ENCODE results near the gene SFSWAP.

The SFSWAP gene

DNA sequence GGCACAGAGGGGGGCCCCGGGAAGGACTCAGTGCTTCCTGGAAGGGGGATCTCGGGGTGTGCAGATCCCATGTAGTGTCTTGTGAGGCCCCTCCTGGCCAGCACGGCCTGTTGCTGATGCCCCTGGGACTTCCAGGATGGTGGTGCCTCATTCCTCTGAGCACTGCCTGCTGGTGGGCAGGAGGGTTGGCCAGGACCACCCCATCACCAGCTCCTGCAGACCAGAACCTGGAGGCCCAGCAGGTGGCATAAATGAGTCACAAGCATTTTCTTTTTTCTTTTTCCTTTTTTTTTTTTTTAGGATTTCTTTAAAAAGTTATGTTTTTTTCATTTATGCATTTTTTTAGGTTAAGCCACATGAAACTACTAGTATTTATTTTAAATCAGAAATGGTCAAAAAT, 125.3 kb downstream of the SFSWAP start:
- Histone ChIP-seq H3K4me1 (peaks cover 53% of the 10 kb centered on the region), H4K20me1 (peaks cover 48% of the 10 kb centered on the region), H3K36me3 (peaks cover 15% of the 10 kb centered on the region), H3K9ac (no peak overlapping the region), H3K9me3 (no peaks in the 10 kb centered on the region), H3K27ac (peak overlapping the region; percentile 46; the same call in 1 of the 2 replicates), H3K27me3 (peaks cover 19% of the 10 kb centered on the region), H3K4me3 (no peak overlapping the region), H3K4me2 (peak overlapping the region; percentile 78)
- no peak for TF ChIP-seq Cebpa-rat (IDR thresholded peaks at IDR 0.05)

DNA sequence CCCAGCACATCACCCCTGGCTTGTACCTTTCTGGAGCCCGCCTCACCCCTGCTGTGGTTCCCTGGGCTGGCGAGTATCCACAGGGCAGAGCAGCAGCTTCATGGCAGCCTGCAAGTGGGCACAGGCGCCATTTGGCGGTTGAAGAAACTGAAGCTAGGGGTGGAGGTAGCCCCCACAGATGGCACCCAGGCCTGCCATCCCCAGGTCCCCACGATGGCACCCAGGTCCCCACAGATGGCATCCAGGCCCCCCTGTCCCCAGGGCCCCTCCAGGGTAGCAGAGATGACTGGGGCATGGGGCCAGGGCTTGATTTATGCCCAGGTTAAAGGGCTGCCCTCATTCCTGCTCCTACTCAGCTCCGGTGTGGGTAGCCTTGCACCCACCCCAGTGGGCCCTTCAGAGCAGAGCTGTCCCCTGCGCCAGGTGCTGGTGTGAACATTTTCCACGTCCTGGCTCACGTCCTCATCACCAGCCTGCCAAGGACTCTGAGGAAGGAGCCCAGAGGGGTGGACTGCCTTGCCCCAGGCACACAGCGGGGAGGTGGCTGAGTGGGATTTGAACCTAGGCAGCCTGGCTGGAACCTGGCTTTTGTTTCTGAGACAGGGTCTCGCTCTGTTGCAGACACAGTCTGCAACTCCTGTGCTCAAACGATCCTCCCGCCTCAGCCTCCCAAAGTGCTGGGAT, 126.0 kb downstream of the SFSWAP start:
- H3K27me3 ChIP-seq = peaks cover 14% of the 10 kb centered on the region
- no peaks in the 10 kb centered on the region for H3K9me3 ChIP-seq
- H3K4me1 ChIP-seq = peaks cover 49% of the 10 kb centered on the region
- TF ChIP-seq Cebpa-rat (IDR thresholded peaks at IDR 0.05) = no peak
- H3K4me2 ChIP-seq = no peak overlapping the region
- H3K27ac ChIP-seq = no peak overlapping the region
- H3K9ac ChIP-seq = no peak overlapping the region
- H3K4me3 ChIP-seq = no peak overlapping the region
- peaks cover 44% of the 10 kb centered on the region for H4K20me1 ChIP-seq
- peaks cover 21% of the 10 kb centered on the region for H3K36me3 ChIP-seq

- Histone ChIP-seq H3K4me2 (no peak overlapping the region), H4K20me1 (peaks cover 13% of the 10 kb centered on the region; the same call in 1 of the 2 replicates), H3K9ac (no peak overlapping the region), H3K27ac (no peak overlapping the region; the same call in 1 of the 2 replicates), H3K27me3 (no peaks in the 10 kb centered on the region), H3K9me3 (no peaks in the 10 kb centered on the region), H3K4me1 (peaks cover 12% of the 10 kb centered on the region), H3K36me3 (peaks cover 45% of the 10 kb centered on the region), H3K4me3 (no peak overlapping the region)
- no peak for TF ChIP-seq Cebpa-rat (IDR thresholded peaks at IDR 0.05)
Observed at GRCh38 chr12:131840643-131841416, 129.9 kb downstream of the SFSWAP start.

DNA sequence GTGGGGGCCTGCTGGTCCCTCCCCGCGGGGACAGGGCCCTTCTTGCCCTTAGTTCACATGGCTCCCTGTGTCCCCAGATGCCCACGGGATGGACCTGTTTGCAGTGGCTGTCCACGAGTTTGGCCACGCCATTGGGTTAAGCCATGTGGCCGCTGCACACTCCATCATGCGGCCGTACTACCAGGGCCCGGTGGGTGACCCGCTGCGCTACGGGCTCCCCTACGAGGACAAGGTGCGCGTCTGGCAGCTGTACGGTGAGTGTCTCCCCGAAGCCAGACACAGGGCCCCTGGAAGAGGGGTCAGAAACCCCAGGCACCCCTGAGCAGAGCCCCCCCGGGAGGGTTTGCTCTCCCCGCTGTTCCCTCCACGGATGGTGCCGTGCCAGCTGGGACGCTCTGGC, 130.7 kb downstream of the SFSWAP start:
- Histone ChIP-seq H3K36me3 (peaks cover 52% of the 10 kb centered on the region), H3K27me3 (no peaks in the 10 kb centered on the region), H3K4me2 (no peak overlapping the region), H3K27ac (no peak overlapping the region), H3K9ac (no peak overlapping the region), H3K4me1 (peaks cover 5% of the 10 kb centered on the region; the same call in 1 of the 2 replicates), H3K4me3 (no peak overlapping the region), H3K9me3 (no peaks in the 10 kb centered on the region), H4K20me1 (peaks cover 8% of the 10 kb centered on the region; the same call in 1 of the 2 replicates)
- no peak for TF ChIP-seq Cebpa-rat (IDR thresholded peaks at IDR 0.05)

- Histone ChIP-seq H3K27ac (no peak overlapping the region), H3K4me1 (no peaks in the 10 kb centered on the region), H3K4me2 (no peak overlapping the region), H3K9ac (no peak overlapping the region), H3K9me3 (no peaks in the 10 kb centered on the region), H3K27me3 (no peaks in the 10 kb centered on the region), H3K4me3 (no peak overlapping the region), H4K20me1 (peaks cover 1% of the 10 kb centered on the region; the same call in 1 of the 2 replicates), H3K36me3 (peaks cover 58% of the 10 kb centered on the region)
- no peak for TF ChIP-seq Cebpa-rat (IDR thresholded peaks at IDR 0.05)
Observed at GRCh38 chr12:131842169-131842568, 131.3 kb downstream of the SFSWAP start.

- no peak overlapping the region for H3K27ac ChIP-seq
- no peak overlapping the region for H3K9ac ChIP-seq
- H3K4me2 ChIP-seq = no peak overlapping the region
- no peaks in the 10 kb centered on the region for H4K20me1 ChIP-seq
- H3K9me3 ChIP-seq = no peaks in the 10 kb centered on the region
- no peak for TF ChIP-seq Cebpa-rat (IDR thresholded peaks at IDR 0.05)
- peaks cover 61% of the 10 kb centered on the region for H3K36me3 ChIP-seq
- H3K4me3 ChIP-seq = no peak overlapping the region
- H3K4me1 ChIP-seq = peaks cover under 1% of the 10 kb centered on the region; the same call in 1 of the 2 replicates
- no peaks in the 10 kb centered on the region for H3K27me3 ChIP-seq
Observed at GRCh38 chr12:131843527-131843926, 132.6 kb downstream of the SFSWAP start.

GRCh38 chr12:131844140-131844539, 133.2 kb downstream of the SFSWAP start:
- H3K27me3 ChIP-seq = no peaks in the 10 kb centered on the region
- H3K4me3 ChIP-seq = no peak overlapping the region
- TF ChIP-seq Cebpa-rat (IDR thresholded peaks at IDR 0.05) = no peak
- peaks cover 6% of the 10 kb centered on the region for H3K4me1 ChIP-seq
- peaks cover 64% of the 10 kb centered on the region for H3K36me3 ChIP-seq
- H3K27ac ChIP-seq = no peak overlapping the region
- no peak overlapping the region for H3K4me2 ChIP-seq
- no peaks in the 10 kb centered on the region for H3K9me3 ChIP-seq
- no peak overlapping the region for H3K9ac ChIP-seq
- no peaks in the 10 kb centered on the region for H4K20me1 ChIP-seq

- H4K20me1 ChIP-seq = no peaks in the 10 kb centered on the region
- H3K27ac ChIP-seq = no peak overlapping the region
- peaks cover 64% of the 10 kb centered on the region for H3K36me3 ChIP-seq
Observed at GRCh38 chr12:131844656-131845055, 133.8 kb downstream of the SFSWAP start.

DNA sequence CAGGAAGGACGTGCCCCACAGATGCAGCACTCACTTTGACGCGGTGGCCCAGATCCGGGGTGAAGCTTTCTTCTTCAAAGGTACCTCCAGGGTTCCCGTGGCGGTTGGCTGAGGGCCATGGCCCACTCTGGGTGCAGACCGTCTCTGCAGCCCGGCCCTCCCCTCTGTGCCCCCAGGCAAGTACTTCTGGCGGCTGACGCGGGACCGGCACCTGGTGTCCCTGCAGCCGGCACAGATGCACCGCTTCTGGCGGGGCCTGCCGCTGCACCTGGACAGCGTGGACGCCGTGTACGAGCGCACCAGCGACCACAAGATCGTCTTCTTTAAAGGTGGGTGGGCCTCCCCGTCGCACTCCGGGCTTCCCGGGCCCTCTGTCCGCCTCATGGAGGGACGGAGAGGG, 134.2 kb downstream of the SFSWAP start:
- H3K4me1 ChIP-seq = peaks cover 6% of the 10 kb centered on the region
- TF ChIP-seq Cebpa-rat (IDR thresholded peaks at IDR 0.05) = no peak
- H4K20me1 ChIP-seq = no peaks in the 10 kb centered on the region
- no peak overlapping the region for H3K9ac ChIP-seq
- H3K27ac ChIP-seq = no peak overlapping the region
- H3K36me3 ChIP-seq = peaks cover 61% of the 10 kb centered on the region
- no peaks in the 10 kb centered on the region for H3K9me3 ChIP-seq
- no peak overlapping the region for H3K4me3 ChIP-seq
- H3K4me2 ChIP-seq = no peak overlapping the region
- no peaks in the 10 kb centered on the region for H3K27me3 ChIP-seq

More at GRCh38 chr12:131844656-131845055, 133.8 kb downstream of the SFSWAP start:
- Histone ChIP-seq H3K4me2 (no peak overlapping the region), H3K4me3 (no peak overlapping the region), H3K27me3 (no peaks in the 10 kb centered on the region), H3K9ac (no peak overlapping the region), H3K4me1 (peaks cover 6% of the 10 kb centered on the region), H3K9me3 (no peaks in the 10 kb centered on the region)
- TF ChIP-seq Cebpa-rat (IDR thresholded peaks at IDR 0.05) = no peak

GRCh38 chr12:131847456-131847855, 136.6 kb downstream of the SFSWAP start:
- no peaks in the 10 kb centered on the region for H3K9me3 ChIP-seq
- no peak for TF ChIP-seq Cebpa-rat (IDR thresholded peaks at IDR 0.05)
- H3K27me3 ChIP-seq = no peaks in the 10 kb centered on the region
- H3K36me3 ChIP-seq = peaks cover 42% of the 10 kb centered on the region
- H3K4me3 ChIP-seq = no peak overlapping the region
- H4K20me1 ChIP-seq = peaks cover 4% of the 10 kb centered on the region
- no peak overlapping the region for H3K4me2 ChIP-seq
- H3K4me1 ChIP-seq = peaks cover 28% of the 10 kb centered on the region
- no peak overlapping the region for H3K27ac ChIP-seq
- no peak overlapping the region for H3K9ac ChIP-seq

Measured in BLaER1 (cell line).